ENCODE measurements around the gene SLC13A4. TPM values are rescaled to one million over a fixed set of nuclear protein-coding genes. Genes with fewer than 3 reads are reported as not detected.

Gene SLC13A4
- total and polyA plus RNA-seq, 2 donors from 2014 or later = not detected

- Histone ChIP-seq H3K9ac (ENCODE audit: low read length in 3 of 3) (no peak overlapping the region), H3K4me1 (ENCODE audit: control insufficient read depth in 2 of 3, insufficient read depth in 2 of 3, low read depth in 1 of 3, low read length in 3 of 3) (no peaks in the 10 kb centered on the region), H3K9me3 (ENCODE audit: control insufficient read depth in 2 of 3, insufficient read depth in 1 of 3, low read length in 3 of 3) (no peaks in the 10 kb centered on the region), H3K4me3 (ENCODE audit: low read length in 3 of 3) (no peak overlapping the region), H3K36me3 (ENCODE audit: control insufficient read depth in 2 of 3, insufficient read depth in 3 of 3, low read length in 3 of 3) (no peaks in the 10 kb centered on the region), H3K27ac (ENCODE audit: low read depth in 2 of 2, low read length in 2 of 2) (no peak overlapping the region), H3K27me3 (ENCODE audit: control insufficient read depth, insufficient read depth, low read length) (no peaks in the 10 kb centered on the region)
- intact Hi-C loops (cut with DNase I) = no loop called here
- TF ChIP-seq, protein P1, sequence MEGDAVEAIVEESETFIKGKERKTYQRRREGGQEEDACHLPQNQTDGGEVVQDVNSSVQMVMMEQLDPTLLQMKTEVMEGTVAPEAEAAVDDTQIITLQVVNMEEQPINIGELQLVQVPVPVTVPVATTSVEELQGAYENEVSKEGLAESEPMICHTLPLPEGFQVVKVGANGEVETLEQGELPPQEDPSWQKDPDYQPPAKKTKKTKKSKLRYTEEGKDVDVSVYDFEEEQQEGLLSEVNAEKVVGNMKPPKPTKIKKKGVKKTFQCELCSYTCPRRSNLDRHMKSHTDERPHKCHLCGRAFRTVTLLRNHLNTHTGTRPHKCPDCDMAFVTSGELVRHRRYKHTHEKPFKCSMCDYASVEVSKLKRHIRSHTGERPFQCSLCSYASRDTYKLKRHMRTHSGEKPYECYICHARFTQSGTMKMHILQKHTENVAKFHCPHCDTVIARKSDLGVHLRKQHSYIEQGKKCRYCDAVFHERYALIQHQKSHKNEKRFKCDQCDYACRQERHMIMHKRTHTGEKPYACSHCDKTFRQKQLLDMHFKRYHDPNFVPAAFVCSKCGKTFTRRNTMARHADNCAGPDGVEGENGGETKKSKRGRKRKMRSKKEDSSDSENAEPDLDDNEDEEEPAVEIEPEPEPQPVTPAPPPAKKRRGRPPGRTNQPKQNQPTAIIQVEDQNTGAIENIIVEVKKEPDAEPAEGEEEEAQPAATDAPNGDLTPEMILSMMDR (IDR thresholded peaks at IDR 0.05; ENCODE audit: borderline replicate concordance, extremely low read depth, insufficient read depth) = no peak
- DNase-seq (no peak), FAIRE-seq (no peak)
Observed at GRCh38 chr7:135716677-135717238, 11.2 kb downstream of the SLC13A4 start.

GRCh38 chr7:135715673-135716072 lies 12.3 kb downstream of the SLC13A4 start:
- TF ChIP-seq, protein P1 (IDR thresholded peaks at IDR 0.05; ENCODE audit: borderline replicate concordance, extremely low read depth, insufficient read depth) = no peak
- Histone ChIP-seq H3K27me3 (ENCODE audit: control insufficient read depth, insufficient read depth, low read length) (no peaks in the 10 kb centered on the region), H3K9ac (ENCODE audit: low read length in 3 of 3) (no peak overlapping the region), H3K4me3 (ENCODE audit: low read length in 3 of 3) (no peak overlapping the region), H3K27ac (ENCODE audit: low read depth in 2 of 2, low read length in 2 of 2) (no peak overlapping the region), H3K36me3 (ENCODE audit: control insufficient read depth in 2 of 3, insufficient read depth in 3 of 3, low read length in 3 of 3) (no peaks in the 10 kb centered on the region), H3K9me3 (ENCODE audit: control insufficient read depth in 2 of 3, insufficient read depth in 1 of 3, low read length in 3 of 3) (no peaks in the 10 kb centered on the region), H3K4me1 (ENCODE audit: control insufficient read depth in 2 of 3, insufficient read depth in 2 of 3, low read depth in 1 of 3, low read length in 3 of 3) (peaks cover 0 to 4% (median 0%) of the 10 kb centered on the region in 3 donors)
- intact Hi-C loops (cut with DNase I) = no loop called here
- FAIRE-seq = no peak
- DNase-seq = no peak

GRCh38 chr7:135715055-135715522 lies 12.9 kb downstream of the SLC13A4 start:
- no peaks in the 10 kb centered on the region for H3K9me3 ChIP-seq (ENCODE audit: control insufficient read depth in 2 of 3, insufficient read depth in 1 of 3, low read length in 3 of 3)
- H3K36me3 ChIP-seq (ENCODE audit: control insufficient read depth in 2 of 3, insufficient read depth in 3 of 3, low read length in 3 of 3) = no peaks in the 10 kb centered on the region
- H3K27ac ChIP-seq (ENCODE audit: low read depth in 2 of 2, low read length in 2 of 2) = no peak overlapping the region
- no peak for FAIRE-seq
- intact Hi-C loops (cut with DNase I) = no loop called here
- no peak overlapping the region for H3K4me3 ChIP-seq (ENCODE audit: low read length in 3 of 3)
- H3K4me1 ChIP-seq (ENCODE audit: control insufficient read depth in 2 of 3, insufficient read depth in 2 of 3, low read depth in 1 of 3, low read length in 3 of 3) = peaks cover 0 to 4% (median 0%) of the 10 kb centered on the region in 3 donors
- no peak for DNase-seq
- TF ChIP-seq, protein P1 (IDR thresholded peaks at IDR 0.05; ENCODE audit: borderline replicate concordance, extremely low read depth, insufficient read depth) = no peak
- H3K27me3 ChIP-seq (ENCODE audit: control insufficient read depth, insufficient read depth, low read length) = no peaks in the 10 kb centered on the region
- H3K9ac ChIP-seq (ENCODE audit: low read length in 3 of 3) = no peak overlapping the region
